ENCODE measurements around the gene TMA7. TPM values are rescaled to one million over a fixed set of nuclear protein-coding genes. Genes with fewer than 3 reads are reported as not detected.

TMA7 gene
- total RNA-seq, 1 donor from 2014 or later: 326 TPM

GRCh38 chr3:48435223-48435595 lies 4.8 kb upstream of the TMA7 start:
- DNase-seq (ENCODE audit: low spot score): no peak
- H3K4me3 Mint-ChIP-seq (ENCODE audit: unreplicated experiment): peak overlapping the region; percentile 47
- H3K27me3 Mint-ChIP-seq (ENCODE audit: unreplicated experiment): peaks cover 17% of the 10 kb centered on the region
- H3K9me3 Mint-ChIP-seq (ENCODE audit: unreplicated experiment): no peaks in the 10 kb centered on the region
- H3K4me1 Mint-ChIP-seq (ENCODE audit: unreplicated experiment): peaks cover 17% of the 10 kb centered on the region
- H3K27ac Mint-ChIP-seq (ENCODE audit: unreplicated experiment): no peak overlapping the region
- H3K36me3 Mint-ChIP-seq (ENCODE audit: low read depth, unreplicated experiment): peaks cover 10% of the 10 kb centered on the region
- no peak for TF ChIP-seq CTCF (IDR thresholded peaks at IDR 0.05; ENCODE audit: unreplicated experiment)

- H3K4me3 Mint-ChIP-seq (ENCODE audit: unreplicated experiment): no peak overlapping the region
Observed at GRCh38 chr3:48435774-48436476, 4.1 kb upstream of the TMA7 start.

DNA sequence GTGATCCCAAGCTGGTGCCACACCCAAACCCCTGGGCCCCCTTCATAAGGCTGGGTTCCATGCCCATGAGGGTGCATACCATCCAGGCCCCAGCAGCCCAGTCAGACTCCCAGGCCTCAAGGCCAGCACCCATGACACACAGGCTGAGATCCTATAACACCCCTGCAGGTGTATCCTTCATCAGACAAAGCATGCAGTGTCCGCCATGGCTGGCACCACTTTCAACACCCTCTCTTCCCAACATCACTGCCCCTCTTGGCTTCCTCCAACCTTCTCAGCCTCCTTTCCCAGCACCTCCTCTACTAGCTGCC lies 3.6 kb upstream of the TMA7 start:
- no peaks in the 10 kb centered on the region for H3K9me3 Mint-ChIP-seq (ENCODE audit: unreplicated experiment)
- no peak overlapping the region for H3K27ac Mint-ChIP-seq (ENCODE audit: unreplicated experiment)
- no peak for TF ChIP-seq CTCF (IDR thresholded peaks at IDR 0.05; ENCODE audit: unreplicated experiment)
- peaks cover 22% of the 10 kb centered on the region for H3K27me3 Mint-ChIP-seq (ENCODE audit: unreplicated experiment)
- DNase-seq (ENCODE audit: low spot score): no peak
- H3K4me3 Mint-ChIP-seq (ENCODE audit: unreplicated experiment): no peak overlapping the region
- peaks cover 10% of the 10 kb centered on the region for H3K36me3 Mint-ChIP-seq (ENCODE audit: low read depth, unreplicated experiment)
- peaks cover 12% of the 10 kb centered on the region for H3K4me1 Mint-ChIP-seq (ENCODE audit: unreplicated experiment)

More at GRCh38 chr3:48435774-48436476, 4.1 kb upstream of the TMA7 start:
- peaks cover 23% of the 10 kb centered on the region for H3K27me3 Mint-ChIP-seq (ENCODE audit: unreplicated experiment)
- H3K36me3 Mint-ChIP-seq (ENCODE audit: low read depth, unreplicated experiment): peaks cover 10% of the 10 kb centered on the region
- peaks cover 13% of the 10 kb centered on the region for H3K4me1 Mint-ChIP-seq (ENCODE audit: unreplicated experiment)
- DNase-seq (ENCODE audit: low spot score): peak; percentile 90
- H3K27ac Mint-ChIP-seq (ENCODE audit: unreplicated experiment): no peak overlapping the region
- H3K9me3 Mint-ChIP-seq (ENCODE audit: unreplicated experiment): no peaks in the 10 kb centered on the region
- TF ChIP-seq CTCF (IDR thresholded peaks at IDR 0.05; ENCODE audit: unreplicated experiment): peak; percentile 94

DNA sequence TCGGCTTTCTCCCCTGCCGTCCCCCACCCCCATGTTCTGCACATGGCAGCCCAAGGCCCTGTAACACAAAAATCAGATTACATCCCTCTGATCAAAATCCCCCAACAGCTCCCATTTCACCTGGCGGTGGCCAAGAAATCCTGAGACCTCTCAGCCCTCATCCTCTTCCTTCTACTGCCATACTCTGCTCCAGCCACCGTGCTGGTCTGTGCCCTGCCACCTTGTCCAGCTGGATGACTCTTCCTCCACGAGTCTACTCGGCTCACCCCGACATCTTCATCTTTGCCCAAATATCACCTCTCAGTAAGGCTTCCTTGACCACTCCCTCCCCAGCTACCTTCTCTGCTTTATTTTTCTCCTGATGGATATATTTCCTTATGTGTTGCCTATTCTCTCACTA lies 3.2 kb upstream of the TMA7 start:
- H3K4me3 Mint-ChIP-seq (ENCODE audit: unreplicated experiment): no peak overlapping the region
- no peak for TF ChIP-seq CTCF (IDR thresholded peaks at IDR 0.05; ENCODE audit: unreplicated experiment)
- peaks cover 12% of the 10 kb centered on the region for H3K36me3 Mint-ChIP-seq (ENCODE audit: low read depth, unreplicated experiment)
- H3K4me1 Mint-ChIP-seq (ENCODE audit: unreplicated experiment): peaks cover 12% of the 10 kb centered on the region
- DNase-seq (ENCODE audit: low spot score): no peak
- no peak overlapping the region for H3K27ac Mint-ChIP-seq (ENCODE audit: unreplicated experiment)
- H3K9me3 Mint-ChIP-seq (ENCODE audit: unreplicated experiment): no peaks in the 10 kb centered on the region
- peaks cover 23% of the 10 kb centered on the region for H3K27me3 Mint-ChIP-seq (ENCODE audit: unreplicated experiment)

DNA sequence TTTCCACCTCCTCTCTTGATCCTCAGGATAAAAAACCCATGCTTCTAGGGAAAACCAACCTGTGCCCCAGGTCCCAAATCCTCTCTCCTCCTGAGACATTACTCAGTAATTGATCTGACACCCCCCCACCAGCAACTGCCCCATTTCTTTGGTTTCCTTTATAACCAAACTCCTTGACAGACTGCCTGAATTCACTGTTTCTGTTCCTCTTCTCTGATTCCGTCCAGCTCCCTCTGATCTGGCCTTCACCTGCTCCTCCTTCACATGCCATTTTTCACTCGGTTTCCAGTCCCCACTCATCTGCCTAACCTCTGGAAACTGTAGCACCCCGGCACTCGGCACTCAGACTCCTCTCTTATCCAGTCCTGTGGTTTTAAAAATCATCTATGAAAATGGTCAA lies 2.2 kb upstream of the TMA7 start:
- peak overlapping the region; percentile 3 for H3K4me3 Mint-ChIP-seq (ENCODE audit: unreplicated experiment)
- no peaks in the 10 kb centered on the region for H3K9me3 Mint-ChIP-seq (ENCODE audit: unreplicated experiment)
- peaks cover 7% of the 10 kb centered on the region for H3K36me3 Mint-ChIP-seq (ENCODE audit: low read depth, unreplicated experiment)
- no peak for DNase-seq (ENCODE audit: low spot score)
- peaks cover 23% of the 10 kb centered on the region for H3K27me3 Mint-ChIP-seq (ENCODE audit: unreplicated experiment)
- no peak for TF ChIP-seq CTCF (IDR thresholded peaks at IDR 0.05; ENCODE audit: unreplicated experiment)
- peaks cover 14% of the 10 kb centered on the region for H3K4me1 Mint-ChIP-seq (ENCODE audit: unreplicated experiment)
- no peak overlapping the region for H3K27ac Mint-ChIP-seq (ENCODE audit: unreplicated experiment)
